H1 (cell line): ENCODE measurements around the gene RPTOR. TPM values are rescaled to one million over a fixed set of nuclear protein-coding genes. Genes with fewer than 3 reads are reported as not detected.

Source experiments
- CTCF ChIA-PET: fragments of 300-600 bp; sonication (Branson Sonifier 250); formaldehyde crosslinking; loops from one replicate; lab custom pipeline; 2021; ENCODE audit not compliant: partially characterized antibody; lab: Charles Lee
- POLR2A ChIA-PET: fragments of 300-600 bp; sonication (Branson Sonifier 250); formaldehyde crosslinking; loops from one replicate; lab custom pipeline; 2021; ENCODE audit warnings: inconsistent platforms; ENCODE audit not compliant: partially characterized antibody; lab: Charles Lee
- DNase-seq, 2 experiments: peaks; one replicate each; pipeline versions ENCODE4 v3.0.0 to v3.0.0-alpha.2; 2010 to 2022; ENCODE audit warnings: low spot score in 2 of 2, low read depth in 1 of 2, mixed read lengths in 1 of 2
- FAIRE-seq: peaks from 2 replicates; lab custom pipeline; 2011; peaks lifted over from hg19 to GRCh38; lab: Jason Lieb, UNC
- H2AFZ ChIP-seq: 2 replicates; pipeline ENCODE4 v1.8.1; 2012; ENCODE audit warnings: low read length, inconsistent platforms
- H2AK5ac ChIP-seq: 2 replicates; pipeline ENCODE4 v1.6.1; 2013; ENCODE audit warnings: low read depth, low read length
- H2BK120ac ChIP-seq: replicated peaks from 2 replicates; pipeline ENCODE3; 2013; ENCODE audit warnings: low read depth, low read length, inconsistent platforms
- H2BK12ac ChIP-seq: 2 replicates; pipeline ENCODE4 v1.6.1; 2013; ENCODE audit warnings: low read depth, low read length
- H2BK15ac ChIP-seq: 2 replicates; pipeline ENCODE4 v1.6.1; 2013; ENCODE audit warnings: low read length
- H2BK20ac ChIP-seq: 2 replicates; pipeline ENCODE4 v1.6.1; 2013; ENCODE audit warnings: low read length
- H2BK5ac ChIP-seq: 2 replicates; pipeline ENCODE4 v1.6.1; 2013; ENCODE audit warnings: low read depth, low read length
- H3K14ac ChIP-seq: 2 replicates; pipeline ENCODE4 v1.6.1; 2013; ENCODE audit warnings: inconsistent platforms; ENCODE audit not compliant: insufficient read length
- H3K18ac ChIP-seq: 2 replicates; pipeline ENCODE4 v1.6.1; 2013; ENCODE audit warnings: low read length; ENCODE audit errors: extremely low read depth
- H3K23ac ChIP-seq: 2 replicates; pipeline ENCODE4 v1.6.1; 2013; ENCODE audit warnings: inconsistent platforms; ENCODE audit not compliant: insufficient read length
- H3K23me2 ChIP-seq: 2 replicates; pipeline ENCODE4 v1.6.1; 2013; ENCODE audit warnings: low read depth, low read length
- H3K27ac ChIP-seq: 2 replicates; pipeline ENCODE4 v1.6.1; 2011; ENCODE audit warnings: low read depth, low read length, inconsistent platforms
- H3K27me3 ChIP-seq, 4 experiments: replicated peaks in 1 of 4; 1 replicate in 1 of 4; 2 replicates in 3 of 4; pipeline versions ENCODE4 v1.6.1 to v1.8.1; 2011 to 2013; ENCODE audit warnings: low read length in 3 of 4, mild to moderate bottlenecking in 3 of 4, inconsistent platforms in 2 of 4, mixed read lengths in 2 of 4, moderate library complexity in 1 of 4; ENCODE audit not compliant: control insufficient read depth in 3 of 4, insufficient read depth in 3 of 4; ENCODE audit errors: extremely low read depth in 1 of 4
- H3K36me3 ChIP-seq, 4 experiments: 2 replicates each; pipeline versions ENCODE4 v1.6.1 to v1.8.1; 2011 to 2013; ENCODE audit warnings: mild to moderate bottlenecking in 4 of 4, low read length in 3 of 4, moderate library complexity in 2 of 4, control low read depth in 1 of 4, inconsistent platforms in 1 of 4; ENCODE audit not compliant: insufficient read depth in 4 of 4, control insufficient read depth in 2 of 4
- H3K4ac ChIP-seq: replicated peaks from 2 replicates; pipeline ENCODE3; 2013; ENCODE audit warnings: low read length, low read depth, mixed read lengths, inconsistent platforms; ENCODE audit not compliant: insufficient read length
- H3K4me1 ChIP-seq, 4 experiments: replicated peaks in 1 of 4; 1 replicate in 1 of 4; 2 replicates in 3 of 4; pipeline versions ENCODE4 v1.6.1 to v1.8.1; 2011 to 2013; ENCODE audit warnings: low read length in 3 of 4, inconsistent platforms in 2 of 4, mixed read lengths in 1 of 4; ENCODE audit not compliant: insufficient read depth in 4 of 4, control insufficient read depth in 3 of 4
- H3K4me2 ChIP-seq, 2 experiments: 2 replicates each; pipeline versions ENCODE4 v1.6.1 to v1.8.1; 2011 to 2013; ENCODE audit warnings: low read depth in 2 of 2, low read length in 2 of 2, control low read depth in 1 of 2, inconsistent platforms in 1 of 2, mild to moderate bottlenecking in 1 of 2; ENCODE audit not compliant: insufficient read depth in 1 of 2
- H3K4me3 ChIP-seq, 4 experiments: fragments of 200-600, 300-600 bp in 1 of 4; sonication (generic), shearing (Covaris generic), sonication (Bioruptor Twin) in 1 of 4; 2 replicates each; pipeline versions ENCODE4 v1.5.1 to v1.8.1; 2011 to 2016; ENCODE audit warnings: low read length in 4 of 4, low read depth in 3 of 4, control low read depth in 2 of 4, inconsistent platforms in 2 of 4, mild to moderate bottlenecking in 2 of 4, mixed read lengths in 1 of 4, moderate library complexity in 1 of 4; ENCODE audit not compliant: insufficient read depth in 2 of 4; ENCODE audit errors: extremely low read depth in 1 of 4
- H3K56ac ChIP-seq: replicated peaks from 2 replicates; pipeline ENCODE3; 2013; ENCODE audit warnings: low read depth, mild to moderate bottlenecking, mixed read lengths, low read length, inconsistent platforms; ENCODE audit not compliant: insufficient read length
- H3K79me1 ChIP-seq: 2 replicates; pipeline ENCODE4 v1.6.1; 2013; ENCODE audit warnings: low read depth, low read length, control low read depth
- H3K79me2 ChIP-seq, 2 experiments: 2 replicates each; pipeline versions ENCODE4 v1.6.1 to v1.8.1; 2012 to 2013; ENCODE audit warnings: low read length in 2 of 2, mild to moderate bottlenecking in 2 of 2, inconsistent platforms in 1 of 2; ENCODE audit not compliant: insufficient read depth in 2 of 2, control insufficient read depth in 1 of 2
- H3K9ac ChIP-seq, 4 experiments: replicated peaks in 1 of 4; 1 replicate in 1 of 4; 2 replicates in 3 of 4; pipeline versions ENCODE4 v1.6.1 to v1.8.1; 2011 to 2013; ENCODE audit warnings: low read depth in 3 of 4, low read length in 3 of 4, control low read depth in 2 of 4, mild to moderate bottlenecking in 2 of 4, moderate library complexity in 2 of 4, inconsistent platforms in 1 of 4; ENCODE audit errors: extremely low read depth in 1 of 4
- H3K9me3 ChIP-seq, 2 experiments: 2 replicates each; pipeline versions ENCODE4 v1.6.1 to v1.8.1; 2012 to 2013; ENCODE audit warnings: mild to moderate bottlenecking in 2 of 2, moderate library complexity in 2 of 2, control low read depth in 1 of 2, inconsistent platforms in 1 of 2, low read depth in 1 of 2, low read length in 1 of 2, mixed read lengths in 1 of 2; ENCODE audit not compliant: insufficient read depth in 2 of 2
- H4K20me1 ChIP-seq, 2 experiments: replicated peaks in 1 of 2; 2 replicates each; pipeline versions ENCODE3 to v1.8.1; 2011 to 2013; ENCODE audit warnings: inconsistent platforms in 2 of 2, low read length in 2 of 2, mild to moderate bottlenecking in 1 of 2; ENCODE audit not compliant: insufficient read depth in 2 of 2, control insufficient read depth in 1 of 2
- H4K5ac ChIP-seq: 2 replicates; pipeline ENCODE4 v1.6.1; 2013; ENCODE audit warnings: low read length, low read depth, mixed read lengths, inconsistent platforms; ENCODE audit not compliant: insufficient read length
- H4K8ac ChIP-seq: 2 replicates; pipeline ENCODE4 v1.8.0; 2013; ENCODE audit warnings: mild to moderate bottlenecking, moderate library complexity, low read length, inconsistent platforms; ENCODE audit not compliant: insufficient read depth; ENCODE audit errors: extremely low read depth
- H4K91ac ChIP-seq: replicated peaks from 2 replicates; pipeline ENCODE3; 2013; ENCODE audit warnings: low read length, mixed read lengths, inconsistent platforms; ENCODE audit not compliant: insufficient read length
- SP1 ChIP-seq: IDR thresholded peaks from 2 replicates; pipeline ENCODE4 v1.6.1; 2011; ENCODE audit warnings: low read depth, low read length
- TAF7 ChIP-seq: optimal IDR thresholded peaks from 2 replicates; pipeline ENCODE3; 2011; ENCODE audit warnings: low read depth, mild to moderate bottlenecking, inconsistent platforms, low read length, moderate library complexity, borderline replicate concordance
- TBP ChIP-seq: IDR thresholded peaks from 2 replicates; pipeline ENCODE4 v1.6.1; 2011; ENCODE audit warnings: low read depth, low read length, improper control_type of control experiment
- TEAD4 ChIP-seq: IDR thresholded peaks from 2 replicates; pipeline ENCODE4 v1.6.1; 2012; ENCODE audit warnings: low read depth, low read length, inconsistent platforms, mixed read lengths
- ZNF274 ChIP-seq: IDR thresholded peaks from 2 replicates; pipeline ENCODE4 v1.7.0; 2012; ENCODE audit warnings: low read length, borderline replicate concordance; ENCODE audit errors: extremely low read depth
- WGBS, 2 experiments: shearing (Covaris generic) in 1 of 2; methylation state at CpG; one replicate each; pipeline versions ENCODE4 v1.1.6 to v1.1.7; 2013 to 2015; ENCODE audit warnings: low lambda C conversion rate in 2 of 2, mixed read lengths in 2 of 2, inconsistent platforms in 1 of 2, low coverage in 1 of 2, missing lambda C conversion rate in 1 of 2; ENCODE audit not compliant: insufficient replicate concordance in 2 of 2, insufficient coverage in 1 of 2, insufficient read length in 1 of 2; ENCODE audit errors: extremely low coverage in 1 of 2, missing lambda C conversion rate in 1 of 2; 5-methylcytosine and 5-hydroxymethylcytosine counted together
- polyA plus RNA-seq, 7 experiments: library from polyadenylated mRNA; depleted of rRNA in 3 of 7; stranded (reverse) in 5 of 7; unstranded in 2 of 7; fragments of >200 nt in 5 of 7; fragments of 200-250 nt in 2 of 7; gene quantifications; 1 replicate in 5 of 7; 2 replicates in 1 of 7; 4 replicates in 1 of 7; pipeline versions ENCODE4 v1.2.1 to v1.2.3, GENCODE V29; 2011 to 2013; ENCODE audit warnings: missing spikeins in 2 of 7, mixed read lengths in 2 of 7
- total RNA-seq: library from RNA; stranded (reverse); fragmentation: NEBNext Ultra II Directional; extraction: Animal tissue kit (Norgen Biotek cat#: 25700); gene quantifications from 2 replicates; pipeline ENCODE4 v1.2.1, GENCODE V29; 2021

Gene RPTOR
- total and polyA plus RNA-seq, 2 of the 8 experiments (the other 6 are each of a cell fraction or from before 2014, with no cell fraction given), result 6.9 to 28.7 TPM

GRCh38 chr17:81000631-81001357, 456.2 kb downstream of the RPTOR start:
- CTCF ChIA-PET, result interaction anchor here (0.9 to 1.5 kb wide), 5 partner anchors 12 to 54 kb away, joined by 3 to 5 read pairs (median 3); no protein-coding TSS in a partner anchor
- DNase-seq, result no peak
- H4K8ac ChIP-seq, result no peak overlapping the region
- H3K79me1 ChIP-seq, result no peaks in the 10 kb centered on the region
- H3K4me2 ChIP-seq, result no peak overlapping the region
- H3K14ac ChIP-seq, result no peak overlapping the region
- no peak overlapping the region for H3K56ac ChIP-seq
- H4K91ac ChIP-seq, result no peak overlapping the region
- no peak overlapping the region; the same call in 1 of the 2 replicates for H2BK5ac ChIP-seq
- H3K18ac ChIP-seq, result no peak overlapping the region
- no peaks in the 10 kb centered on the region for H3K9me3 ChIP-seq
- FAIRE-seq, result no peak
- no peak overlapping the region for H2BK15ac ChIP-seq
- no peak overlapping the region for H3K4me3 ChIP-seq
- H3K27me3 ChIP-seq, result peaks cover 7 to 19% (median 19%) of the 10 kb centered on the region in 4 experiments; a peak in 6 of 7 replicates
- no peak overlapping the region for H3K4ac ChIP-seq
- no peak overlapping the region for H2AFZ ChIP-seq
- H2AK5ac ChIP-seq, result no peak overlapping the region
- no peak overlapping the region for H3K27ac ChIP-seq
- H3K9ac ChIP-seq, result no peak overlapping the region
- POLR2A ChIA-PET, result interaction anchor here (1.6 to 2.1 kb wide), 2 partner anchors 8 to 23 kb away, joined by 3 to 10 read pairs; no protein-coding TSS in a partner anchor
- no peak overlapping the region for H2BK20ac ChIP-seq
- no peaks in the 10 kb centered on the region for H3K79me2 ChIP-seq
- H3K23me2 ChIP-seq, result peaks cover 5% of the 10 kb centered on the region; the same call in 1 of the 2 replicates
- no peak overlapping the region for H4K5ac ChIP-seq
- H2BK120ac ChIP-seq, result no peak overlapping the region
- H3K23ac ChIP-seq, result no peak overlapping the region
- H3K4me1 ChIP-seq, result peaks cover 0 to 7% (median 1%) of the 10 kb centered on the region in 4 experiments; a peak in 3 of 7 replicates
- H4K20me1 ChIP-seq, result peaks cover 3 to 14% of the 10 kb centered on the region in 2 experiments
- 90% methylated on average over 17 of the region's 18 CpGs; no CpG with 5 or more reads in 1 of the 2 experiments for WGBS, 2 experiments
- no peak overlapping the region for H2BK12ac ChIP-seq
- peaks cover 0 to 8% (median 1%) of the 10 kb centered on the region in 4 experiments; a peak in 3 of 8 replicates for H3K36me3 ChIP-seq
- TF ChIP-seq TEAD4 (no peak), TBP (no peak), ZNF274 (no peak), TAF7 (no peak), SP1 (no peak)
